SJSA1 (cell line): Measurements from ENCODE around the gene TEP1. TPM values are rescaled to one million over a fixed set of nuclear protein-coding genes. Genes with fewer than 3 reads are reported as not detected.
A peak's percentile ranks its signal among the peaks of the same experiment; 100 is the strongest.

ENCODE experiments used
- DNase-seq, 2 experiments: peaks; one replicate each; pipeline ENCODE4 v3.0.0-alpha.2; 2015 to 2020; ENCODE audit warnings: low spot score in 2 of 2, low read depth in 1 of 2
- H3K27ac ChIP-seq: fragments of 250-450 bp; sonication (Bioruptor Pico); 2 replicates; pipeline ENCODE4 v1.5.1; 2020; ENCODE audit warnings: mild to moderate bottlenecking, moderate library complexity
- H3K27me3 ChIP-seq: fragments of 250-450 bp; sonication (Bioruptor Pico); replicated peaks from 2 replicates; pipeline ENCODE4 v1.5.1; 2020; ENCODE audit warnings: mild to moderate bottlenecking, moderate library complexity
- H3K36me3 ChIP-seq: fragments of 250-450 bp; sonication (Bioruptor Pico); 2 replicates; pipeline ENCODE4 v1.5.1; 2020; ENCODE audit warnings: mild to moderate bottlenecking
- H3K4me1 ChIP-seq: fragments of 250-450 bp; sonication (Bioruptor Pico); replicated peaks from 2 replicates; pipeline ENCODE4 v1.6.1; 2021; ENCODE audit warnings: mild to moderate bottlenecking
- H3K4me3 ChIP-seq: fragments of 250-450 bp; sonication (Bioruptor Pico); 2 replicates; pipeline ENCODE4 v1.5.1; 2020; ENCODE audit warnings: mild to moderate bottlenecking
- H3K9me3 ChIP-seq: fragments of 250-450 bp; sonication (Bioruptor Pico); replicated peaks from 2 replicates; pipeline ENCODE4 v1.5.1; 2020; ENCODE audit warnings: mild to moderate bottlenecking
- total RNA-seq: library from RNA; depleted of rRNA; stranded (reverse); fragments of >200 nt; shearing (Covaris generic); gene quantifications from 2 replicates; pipeline ENCODE4 v1.2.3, GENCODE V29; 2014

Gene TEP1
- total RNA-seq, 1 experiment from 2014 or later = 7.9 TPM

GRCh38 chr14:20419419-20419818, 6.1 kb upstream of the TEP1 start:
- Histone ChIP-seq H3K27me3 (no peaks in the 10 kb centered on the region), H3K4me3 (no peak overlapping the region), H3K27ac (no peak overlapping the region), H3K9me3 (no peaks in the 10 kb centered on the region), H3K4me1 (no peaks in the 10 kb centered on the region), H3K36me3 (no peaks in the 10 kb centered on the region)
- no peak for DNase-seq

- Histone ChIP-seq H3K27me3 (no peaks in the 10 kb centered on the region), H3K9me3 (no peaks in the 10 kb centered on the region), H3K4me3 (no peak overlapping the region), H3K27ac (no peak overlapping the region), H3K36me3 (no peaks in the 10 kb centered on the region), H3K4me1 (peaks cover 4% of the 10 kb centered on the region)
- no peak for DNase-seq
Observed at GRCh38 chr14:20418501-20418909, 5.2 kb upstream of the TEP1 start.

GRCh38 chr14:20417250-20418186, 4.2 kb upstream of the TEP1 start:
- no peaks in the 10 kb centered on the region for H3K27me3 ChIP-seq
- H3K9me3 ChIP-seq = no peaks in the 10 kb centered on the region
- no peaks in the 10 kb centered on the region for H3K36me3 ChIP-seq
- no peak overlapping the region for H3K27ac ChIP-seq
- DNase-seq = no peak
- H3K4me3 ChIP-seq = no peak overlapping the region
- peaks cover 4% of the 10 kb centered on the region for H3K4me1 ChIP-seq

- H3K27ac ChIP-seq = no peak overlapping the region
- H3K27me3 ChIP-seq = no peaks in the 10 kb centered on the region
- H3K9me3 ChIP-seq = no peaks in the 10 kb centered on the region
- no peak for DNase-seq
- no peak overlapping the region for H3K4me3 ChIP-seq
- H3K36me3 ChIP-seq = no peaks in the 10 kb centered on the region
- peaks cover 10% of the 10 kb centered on the region for H3K4me1 ChIP-seq
Observed at GRCh38 chr14:20416223-20416622, 2.9 kb upstream of the TEP1 start.

- Histone ChIP-seq H3K27me3 (no peaks in the 10 kb centered on the region), H3K36me3 (no peaks in the 10 kb centered on the region), H3K27ac (no peak overlapping the region), H3K4me1 (peaks cover 10% of the 10 kb centered on the region), H3K4me3 (no peak overlapping the region), H3K9me3 (no peaks in the 10 kb centered on the region)
- peak in 1 of 2 experiments; percentile 40 for DNase-seq
Observed at GRCh38 chr14:20415782-20416206, 2.5 kb upstream of the TEP1 start.

GRCh38 chr14:20413744-20414082, 412 bp upstream of the TEP1 start:
- Histone ChIP-seq H3K4me1 (peaks cover 10% of the 10 kb centered on the region), H3K27ac (peak overlapping the region; percentile 53; the same call in 1 of the 2 replicates), H3K9me3 (no peaks in the 10 kb centered on the region), H3K36me3 (no peaks in the 10 kb centered on the region), H3K27me3 (no peaks in the 10 kb centered on the region), H3K4me3 (peak overlapping the region; percentile 68)
- no peak for DNase-seq

GRCh38 chr14:20412411-20412810, 890 bp downstream of the TEP1 start:
- Histone ChIP-seq H3K4me3 (peak overlapping the region; percentile 68), H3K36me3 (peaks cover 7% of the 10 kb centered on the region; the same call in 1 of the 2 replicates), H3K27me3 (no peaks in the 10 kb centered on the region), H3K27ac (no peak overlapping the region), H3K4me1 (peaks cover 10% of the 10 kb centered on the region), H3K9me3 (no peaks in the 10 kb centered on the region)
- peak in 1 of 2 experiments; percentile 23 for DNase-seq

GRCh38 chr14:20409226-20409625, 4.1 kb downstream of the TEP1 start:
- H3K27me3 ChIP-seq = no peaks in the 10 kb centered on the region
- H3K4me3 ChIP-seq = no peak overlapping the region
- no peak for DNase-seq
- H3K27ac ChIP-seq = no peak overlapping the region
- peaks cover 27% of the 10 kb centered on the region for H3K36me3 ChIP-seq
- H3K9me3 ChIP-seq = no peaks in the 10 kb centered on the region
- peaks cover 10% of the 10 kb centered on the region for H3K4me1 ChIP-seq

GRCh38 chr14:20403521-20403920, 9.8 kb downstream of the TEP1 start:
- DNase-seq = no peak
- peaks cover 49% of the 10 kb centered on the region for H3K36me3 ChIP-seq

GRCh38 chr14:20400965-20401593, 12.2 kb downstream of the TEP1 start:
- H3K4me3 ChIP-seq = no peak overlapping the region
- H3K36me3 ChIP-seq = peaks cover 31% of the 10 kb centered on the region
- no peak for DNase-seq
- no peak overlapping the region for H3K27ac ChIP-seq
- H3K9me3 ChIP-seq = no peaks in the 10 kb centered on the region
- no peaks in the 10 kb centered on the region for H3K4me1 ChIP-seq
- no peaks in the 10 kb centered on the region for H3K27me3 ChIP-seq

More at GRCh38 chr14:20403521-20403920, 9.8 kb downstream of the TEP1 start:
- Histone ChIP-seq H3K27me3 (no peaks in the 10 kb centered on the region), H3K27ac (no peak overlapping the region), H3K9me3 (no peaks in the 10 kb centered on the region), H3K4me1 (no peaks in the 10 kb centered on the region), H3K4me3 (no peak overlapping the region)

GRCh38 chr14:20400589-20400964, 12.7 kb downstream of the TEP1 start:
- no peaks in the 10 kb centered on the region for H3K9me3 ChIP-seq
- H3K27me3 ChIP-seq = no peaks in the 10 kb centered on the region
- H3K4me1 ChIP-seq = no peaks in the 10 kb centered on the region
- no peak overlapping the region for H3K4me3 ChIP-seq
- H3K27ac ChIP-seq = no peak overlapping the region
- no peak for DNase-seq
- H3K36me3 ChIP-seq = peaks cover 29% of the 10 kb centered on the region

GRCh38 chr14:20397511-20397910, 15.8 kb downstream of the TEP1 start:
- no peaks in the 10 kb centered on the region for H3K27me3 ChIP-seq
- H3K4me3 ChIP-seq = no peak overlapping the region
- no peaks in the 10 kb centered on the region for H3K9me3 ChIP-seq
- H3K27ac ChIP-seq = no peak overlapping the region
- DNase-seq = no peak
- no peaks in the 10 kb centered on the region for H3K4me1 ChIP-seq
- H3K36me3 ChIP-seq = peaks cover 18% of the 10 kb centered on the region

GRCh38 chr14:20391505-20391904, 21.8 kb downstream of the TEP1 start:
- no peak overlapping the region for H3K4me3 ChIP-seq
- DNase-seq = no peak
- H3K27me3 ChIP-seq = no peaks in the 10 kb centered on the region
- no peak overlapping the region for H3K27ac ChIP-seq
- H3K36me3 ChIP-seq = peaks cover 50% of the 10 kb centered on the region
- H3K9me3 ChIP-seq = no peaks in the 10 kb centered on the region
- no peaks in the 10 kb centered on the region for H3K4me1 ChIP-seq

- Histone ChIP-seq H3K4me1 (no peaks in the 10 kb centered on the region), H3K4me3 (no peak overlapping the region), H3K9me3 (no peaks in the 10 kb centered on the region), H3K27ac (no peak overlapping the region), H3K27me3 (no peaks in the 10 kb centered on the region), H3K36me3 (peaks cover 78% of the 10 kb centered on the region)
- no peak for DNase-seq
Observed at GRCh38 chr14:20388159-20388558, 25.1 kb downstream of the TEP1 start.
